NCI-H146 treated with DMSO at 0.1 percent for 48 hours (cell line): ENCODE measurements around the gene IQCN.
A peak's percentile ranks its signal among the peaks of the same experiment; 100 is the strongest.

ENCODE experiments used
- DNase-seq: peaks from one replicate; lab custom pipeline; 2025; ENCODE audit not compliant: unreplicated experiment; lab: John Stamatoyannopoulos, UW

IQCN gene

DNA sequence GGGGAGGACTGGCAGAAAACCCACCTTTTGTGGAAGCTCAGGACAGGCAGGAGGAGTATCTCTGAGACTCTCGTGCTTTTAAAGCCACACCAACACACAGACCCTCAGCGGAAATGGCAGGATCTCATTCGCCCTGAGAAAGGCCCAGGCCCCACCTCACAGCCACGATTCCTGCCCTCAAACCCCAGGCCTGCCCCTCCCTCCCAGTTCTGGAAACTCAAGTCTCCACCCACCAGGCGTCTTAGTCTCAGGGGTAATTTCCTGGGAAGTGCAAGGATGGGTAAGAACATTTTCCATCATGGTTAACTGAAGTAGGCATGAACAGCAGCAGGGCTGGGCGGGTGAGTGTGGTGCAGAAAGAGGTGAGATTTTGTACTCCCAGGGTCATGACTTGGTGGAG, 40.1 kb downstream of the IQCN start:
- no peak for DNase-seq

DNA sequence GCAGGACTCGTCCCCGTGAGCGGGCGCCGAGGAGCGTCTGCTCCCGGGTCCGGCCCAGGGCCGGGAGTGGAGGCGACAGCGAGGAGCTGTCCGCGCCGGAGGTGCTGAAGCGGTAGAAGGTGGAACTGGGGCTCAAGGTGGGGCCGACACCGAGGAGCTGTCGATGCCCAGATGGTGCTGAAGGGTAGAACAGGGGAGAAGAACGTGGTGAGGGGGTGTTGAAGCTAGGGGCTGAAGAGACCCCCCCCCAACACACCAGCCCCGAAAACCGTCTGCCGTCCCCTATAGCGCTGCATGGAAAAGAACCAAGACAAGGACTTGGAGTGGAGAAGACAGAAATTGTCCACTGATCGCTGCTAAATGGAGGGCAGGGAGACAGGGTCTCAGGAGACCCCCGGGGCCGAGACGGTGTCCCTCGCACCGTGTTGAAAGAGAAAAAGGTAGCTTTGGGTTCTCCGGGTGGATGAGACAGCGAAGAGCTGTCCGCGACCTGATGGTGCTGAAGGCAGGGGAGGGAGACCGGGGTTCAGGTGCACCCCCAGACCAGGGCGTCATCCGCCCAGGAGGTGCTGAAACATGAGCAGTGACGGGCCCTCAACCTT, 40.9 kb downstream of the IQCN start:
- no peak for DNase-seq

DNA sequence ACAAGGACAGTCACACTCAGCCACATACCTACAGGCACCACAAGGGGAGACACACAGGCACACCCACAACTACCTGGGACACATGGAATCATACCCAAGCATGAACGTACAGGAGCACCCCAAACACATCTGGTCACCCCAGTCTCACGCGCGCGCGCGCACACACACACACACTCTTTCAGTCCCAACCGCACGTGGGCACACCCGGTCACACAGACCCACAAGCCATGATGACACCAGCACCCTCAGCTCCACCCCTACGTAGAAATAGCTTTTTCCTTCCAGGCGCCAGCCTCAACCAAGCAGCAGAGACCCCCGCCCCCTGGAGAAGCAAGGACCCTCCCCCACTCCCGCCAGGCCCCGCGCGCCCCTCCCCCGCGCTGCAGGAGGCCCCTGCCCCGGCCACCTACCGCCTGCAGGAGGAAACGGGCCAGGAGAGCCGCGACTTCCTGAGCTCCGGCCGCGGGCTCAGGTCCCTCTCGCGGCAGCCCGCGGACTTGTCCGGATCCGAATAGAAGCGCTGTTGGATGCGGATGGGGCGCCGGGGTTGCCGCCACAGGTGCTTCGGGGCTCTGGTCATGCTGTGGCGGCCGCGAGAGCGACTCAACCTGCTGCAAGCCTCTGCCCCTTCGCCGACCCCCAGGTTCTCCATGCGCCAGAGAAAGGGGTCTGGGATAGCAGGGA, 41.6 kb downstream of the IQCN start:
- no peak for DNase-seq

DNA sequence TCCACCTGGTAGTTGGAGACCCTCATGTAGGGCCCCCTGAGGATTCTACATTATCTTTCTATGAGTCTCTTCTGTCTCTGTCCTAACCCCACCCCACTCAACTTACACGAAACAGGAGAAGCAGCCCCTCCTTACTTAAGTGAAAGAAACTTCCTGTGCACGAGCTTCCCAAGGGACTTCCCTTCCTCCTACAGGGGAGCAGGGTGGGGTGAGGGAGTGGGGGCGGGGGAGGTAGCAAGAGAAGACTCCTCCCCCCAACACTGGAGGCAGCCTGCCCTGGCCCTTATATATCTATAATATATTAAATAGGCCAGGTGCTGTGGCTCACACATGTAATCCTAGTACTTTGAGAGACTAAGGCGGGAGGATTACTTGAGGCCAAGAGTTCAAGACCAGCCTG, 42.5 kb downstream of the IQCN start:
- DNase-seq: no peak

DNA sequence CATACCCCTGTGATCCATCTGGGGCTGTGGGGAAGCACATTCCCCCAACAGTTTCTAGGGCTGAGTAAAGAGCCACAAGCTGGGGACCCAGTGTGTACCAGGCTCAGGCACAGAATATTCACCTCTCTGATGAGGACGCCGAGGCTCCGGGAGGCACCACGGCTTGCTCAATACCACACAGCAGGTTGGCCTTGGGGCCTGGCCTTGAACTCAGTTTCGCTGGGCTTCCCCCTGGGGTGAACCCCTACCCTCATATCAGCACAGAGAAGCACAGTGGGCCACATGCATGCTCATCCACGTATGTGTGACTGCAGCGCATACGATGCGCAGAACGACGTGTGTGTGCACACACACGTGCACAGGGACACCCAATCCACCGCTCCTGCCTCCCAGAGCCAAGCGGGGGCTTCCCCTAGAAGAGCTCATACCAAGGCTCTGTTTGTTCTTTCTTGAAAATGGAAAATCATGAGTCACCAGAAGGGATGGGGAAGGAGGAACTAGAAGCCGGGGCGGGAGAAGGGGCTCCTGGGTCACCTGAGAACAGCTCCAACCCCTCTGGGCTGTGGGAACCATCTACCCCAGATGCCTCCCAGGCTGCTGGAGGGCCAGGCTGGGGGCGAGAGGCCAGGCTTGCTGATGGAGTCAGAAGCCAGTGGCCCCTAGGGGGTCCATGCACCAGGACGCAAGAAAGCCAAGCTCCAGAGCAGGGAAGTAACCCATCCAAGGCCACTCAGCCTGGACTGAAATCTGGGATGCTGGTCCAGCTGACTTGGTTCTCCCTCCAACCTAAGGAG, 43.1 kb downstream of the IQCN start:
- DNase-seq: no peak

DNA sequence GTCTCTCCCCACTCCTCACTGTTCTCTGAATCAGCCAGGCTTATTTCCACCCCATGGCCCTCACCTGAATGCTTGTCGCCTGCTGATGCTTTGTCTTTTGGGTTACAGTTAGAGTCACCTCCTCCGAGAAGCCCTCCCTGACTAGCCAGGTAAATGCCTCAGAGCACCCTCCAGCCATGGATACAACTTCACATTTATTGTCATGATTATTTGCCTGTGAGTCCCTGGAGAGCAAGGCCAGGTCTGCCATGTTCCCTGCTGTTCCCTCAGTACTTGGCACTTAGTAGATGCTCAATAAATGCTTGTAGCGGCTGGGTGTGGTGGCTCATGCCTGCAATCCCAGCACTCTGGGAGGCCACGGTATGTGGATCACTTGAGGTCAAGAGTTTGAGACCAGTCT, 44.3 kb downstream of the IQCN start:
- DNase-seq: no peak

DNA sequence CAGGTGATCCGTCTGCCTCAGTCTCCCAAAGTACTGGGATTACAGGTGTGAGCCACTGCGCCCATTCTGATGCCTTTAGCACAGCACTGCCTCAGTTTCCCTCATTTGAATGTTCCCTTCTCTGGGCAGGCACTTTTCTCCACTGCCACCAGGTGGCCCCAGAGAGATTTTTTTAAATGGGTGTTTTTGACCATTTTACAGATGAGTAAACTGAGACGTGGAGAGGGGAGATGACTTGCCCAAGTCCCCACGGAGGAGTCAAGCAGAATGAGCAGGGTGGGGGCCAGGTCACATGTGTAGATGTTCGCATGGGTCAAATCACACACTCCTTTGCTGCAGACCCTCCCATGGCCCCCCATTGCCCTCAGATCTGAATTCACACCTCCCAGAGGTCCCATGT, 44.8 kb downstream of the IQCN start:
- no peak for DNase-seq

DNA sequence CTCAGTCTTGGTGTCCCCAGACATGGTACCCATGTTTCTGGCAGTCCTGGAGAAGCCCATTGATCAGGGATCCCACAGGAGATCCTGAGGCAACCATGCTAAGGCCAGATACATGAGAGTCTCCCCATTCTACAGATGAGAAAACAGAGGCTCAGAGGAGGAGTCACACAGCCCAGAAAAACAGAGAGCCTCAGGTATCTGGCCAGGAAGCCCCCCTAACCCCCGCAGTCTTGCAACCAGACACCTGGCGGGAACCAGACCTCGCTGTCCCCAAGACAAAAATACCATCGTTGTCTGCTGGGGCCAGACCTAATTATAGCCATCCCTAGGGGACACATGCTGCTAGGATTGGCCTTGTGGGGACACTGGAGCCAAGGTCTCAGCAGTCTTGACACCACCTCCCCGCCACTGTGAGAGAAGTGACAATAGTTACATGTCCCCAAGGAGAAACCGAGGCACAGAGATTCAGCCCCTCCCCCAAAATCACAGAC, 46.4 kb downstream of the IQCN start:
- DNase-seq: no peak

DNA sequence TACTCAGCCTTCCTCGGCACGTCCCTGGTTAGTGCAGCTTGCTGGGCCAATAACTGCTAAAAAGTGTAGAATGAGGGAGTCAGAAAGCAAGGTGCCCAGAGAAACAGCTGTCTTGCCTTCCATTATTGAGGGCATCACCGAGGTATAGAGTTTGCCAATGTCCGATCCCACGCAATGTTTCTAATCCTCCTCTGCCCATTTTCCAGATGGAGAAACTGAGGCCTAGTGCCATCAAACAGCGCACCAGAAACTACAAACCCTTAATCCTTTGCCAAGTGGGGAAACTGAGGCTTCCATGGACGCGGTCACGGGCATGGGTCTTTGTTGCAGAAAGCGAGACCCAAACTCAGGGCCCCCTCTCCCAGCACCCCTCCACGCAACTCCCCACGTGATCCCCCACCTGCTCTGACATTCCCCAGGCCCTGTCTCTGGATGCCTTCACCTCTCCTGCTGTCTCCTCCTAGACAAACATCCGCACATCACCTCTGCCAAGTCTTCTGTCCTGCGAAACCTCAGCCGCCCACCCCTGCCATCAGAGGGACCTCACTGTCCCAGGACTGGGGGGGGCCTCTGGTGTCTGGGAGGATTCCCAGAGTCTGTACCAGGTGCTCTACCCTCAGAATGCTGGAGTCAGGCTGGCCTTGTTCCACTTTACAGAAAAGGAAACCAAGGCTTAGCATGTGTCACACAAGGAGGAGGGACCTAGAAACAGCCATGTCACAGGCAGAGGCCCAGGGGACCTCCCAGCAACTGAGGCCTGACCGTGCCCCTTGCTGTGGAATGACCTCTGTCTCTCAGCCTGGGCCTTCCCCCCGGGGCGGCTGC, 47.1 kb downstream of the IQCN start:
- DNase-seq: no peak

DNA sequence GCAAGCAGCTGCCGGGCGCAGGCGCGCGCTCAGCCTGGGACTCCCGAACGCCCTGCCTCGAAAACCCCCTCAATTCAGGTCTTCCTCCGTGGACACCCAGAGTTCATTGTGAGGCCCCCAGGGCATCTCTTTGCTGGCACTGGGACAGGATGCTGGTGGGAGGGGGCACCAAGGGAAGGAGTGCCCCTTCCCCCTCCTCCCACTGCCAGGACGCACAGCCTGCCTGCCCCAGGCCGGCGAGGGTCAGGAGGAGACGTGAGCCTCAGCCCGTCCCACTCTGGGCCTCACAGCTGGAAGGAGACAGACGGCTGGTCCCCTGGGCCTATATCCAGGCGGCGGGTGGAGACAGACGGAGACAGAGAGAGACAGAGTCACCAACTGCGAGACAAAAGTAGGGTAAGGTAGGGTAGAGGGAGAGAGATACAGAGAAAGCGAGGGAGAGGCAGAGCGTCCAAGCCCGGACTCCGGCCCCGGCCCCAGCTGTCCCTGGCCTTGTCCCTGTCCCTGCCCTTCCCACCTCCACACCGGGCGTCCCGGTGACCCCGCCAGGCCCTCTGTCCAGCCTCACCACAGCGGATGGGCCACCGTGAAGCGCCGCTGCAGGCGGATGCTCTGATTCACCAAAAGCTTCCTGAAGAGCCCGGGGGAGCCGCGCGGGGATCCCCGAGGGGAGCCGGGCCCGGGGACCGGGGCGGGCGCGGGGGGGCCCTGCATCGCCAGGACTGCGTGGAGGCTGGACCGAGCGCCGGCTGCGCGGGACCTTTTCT, 48.4 kb downstream of the IQCN start, which contains the start of gene PDE4C:
TSS of gene PDE4C (minus strand) at position 737 of the 767 bp plus-strand sequence. CDS start at position 714, 23 bp downstream.
- DNase-seq: no peak

DNA sequence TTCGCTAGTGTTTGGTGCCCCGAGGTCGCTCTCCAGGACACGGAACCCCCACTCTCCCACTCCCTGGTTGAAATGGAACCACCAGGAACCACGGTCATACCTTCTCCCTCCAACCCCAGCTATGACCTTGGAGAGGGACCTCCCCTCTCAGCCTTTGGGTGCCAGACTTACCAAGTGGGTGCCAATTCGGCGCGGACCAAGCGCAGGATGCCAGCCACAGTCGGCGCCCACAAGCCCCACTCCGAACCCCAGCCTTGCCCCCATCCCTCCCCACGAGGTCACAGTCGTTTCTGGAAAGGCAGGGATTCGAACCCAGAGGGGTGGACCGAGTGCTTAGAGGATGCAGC, 48.9 kb downstream of the IQCN start:
- DNase-seq: no peak

DNA sequence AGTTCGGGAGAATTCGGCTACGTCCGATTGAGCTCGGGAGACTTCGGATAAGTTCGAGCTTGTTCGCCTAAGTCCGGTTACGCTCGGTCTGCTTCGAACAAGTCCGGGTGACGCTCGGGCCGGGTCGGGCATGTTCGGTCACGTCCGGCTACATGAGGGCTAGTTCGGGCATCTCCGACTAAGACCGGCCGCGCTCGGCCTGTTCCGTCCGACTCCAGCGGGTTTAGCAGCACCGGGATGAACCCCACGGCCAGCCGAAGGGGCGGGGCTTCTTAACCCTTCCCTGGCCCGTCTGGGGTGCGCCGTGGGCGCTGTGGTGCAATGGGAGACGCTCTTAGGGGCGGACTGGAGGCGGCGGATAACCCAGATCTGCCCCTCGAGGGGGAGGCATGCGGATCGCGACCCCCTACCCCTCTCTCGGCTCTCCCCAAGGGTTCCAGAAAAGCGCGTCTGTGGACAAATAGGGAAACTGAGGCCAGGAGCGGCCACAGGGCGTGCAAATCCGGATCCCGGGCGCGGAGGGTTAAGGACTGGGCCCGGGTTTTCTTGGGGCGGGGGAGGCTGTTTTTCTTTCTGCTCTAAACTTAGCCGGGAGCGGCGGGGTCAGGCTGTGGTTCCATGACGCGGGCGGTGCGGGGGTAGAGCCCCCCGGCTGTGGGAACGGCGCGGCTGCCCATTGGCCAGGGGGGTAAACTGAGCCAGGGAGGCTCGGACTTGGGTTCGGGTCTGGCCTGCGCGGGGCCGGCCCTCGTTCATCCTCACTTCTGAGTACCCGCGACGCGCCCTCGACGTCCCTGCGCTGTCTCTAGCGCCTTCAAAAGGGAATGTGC, 49.5 kb downstream of the IQCN start:
- DNase-seq: peak; percentile 97

DNA sequence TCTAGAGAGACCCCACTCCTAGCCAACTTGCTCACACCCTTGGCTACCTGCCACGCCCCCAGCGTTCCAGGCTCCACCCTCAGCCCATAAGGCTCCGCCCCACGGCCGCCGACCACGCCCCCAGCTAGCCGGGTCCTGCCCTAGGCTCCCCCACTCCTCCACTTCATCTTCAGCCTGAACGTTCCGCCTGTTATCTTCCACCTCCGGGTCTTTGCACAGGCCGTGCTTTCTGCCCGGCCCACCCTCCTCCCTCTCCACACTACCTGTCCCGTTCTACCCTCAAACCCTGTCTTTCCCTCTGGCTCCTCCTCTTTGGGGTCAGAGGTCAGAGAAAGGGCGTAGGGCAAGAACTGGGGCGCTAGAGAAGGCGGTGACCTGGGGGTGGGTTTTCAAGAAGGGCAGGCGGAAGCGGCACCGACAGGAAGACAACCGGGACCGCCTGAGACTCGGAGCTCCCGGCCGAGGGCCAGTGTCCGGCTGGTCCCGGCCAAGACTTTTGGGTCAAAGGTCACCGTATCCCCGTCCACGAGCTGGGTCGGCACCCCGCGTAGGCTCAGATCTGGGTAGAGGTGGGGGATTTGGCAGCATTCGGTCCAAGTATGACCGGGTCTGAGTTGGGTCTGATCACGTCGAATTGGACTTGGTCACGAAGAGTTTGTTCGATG, 50.3 kb downstream of the IQCN start:
- peak; percentile 48 for DNase-seq

DNA sequence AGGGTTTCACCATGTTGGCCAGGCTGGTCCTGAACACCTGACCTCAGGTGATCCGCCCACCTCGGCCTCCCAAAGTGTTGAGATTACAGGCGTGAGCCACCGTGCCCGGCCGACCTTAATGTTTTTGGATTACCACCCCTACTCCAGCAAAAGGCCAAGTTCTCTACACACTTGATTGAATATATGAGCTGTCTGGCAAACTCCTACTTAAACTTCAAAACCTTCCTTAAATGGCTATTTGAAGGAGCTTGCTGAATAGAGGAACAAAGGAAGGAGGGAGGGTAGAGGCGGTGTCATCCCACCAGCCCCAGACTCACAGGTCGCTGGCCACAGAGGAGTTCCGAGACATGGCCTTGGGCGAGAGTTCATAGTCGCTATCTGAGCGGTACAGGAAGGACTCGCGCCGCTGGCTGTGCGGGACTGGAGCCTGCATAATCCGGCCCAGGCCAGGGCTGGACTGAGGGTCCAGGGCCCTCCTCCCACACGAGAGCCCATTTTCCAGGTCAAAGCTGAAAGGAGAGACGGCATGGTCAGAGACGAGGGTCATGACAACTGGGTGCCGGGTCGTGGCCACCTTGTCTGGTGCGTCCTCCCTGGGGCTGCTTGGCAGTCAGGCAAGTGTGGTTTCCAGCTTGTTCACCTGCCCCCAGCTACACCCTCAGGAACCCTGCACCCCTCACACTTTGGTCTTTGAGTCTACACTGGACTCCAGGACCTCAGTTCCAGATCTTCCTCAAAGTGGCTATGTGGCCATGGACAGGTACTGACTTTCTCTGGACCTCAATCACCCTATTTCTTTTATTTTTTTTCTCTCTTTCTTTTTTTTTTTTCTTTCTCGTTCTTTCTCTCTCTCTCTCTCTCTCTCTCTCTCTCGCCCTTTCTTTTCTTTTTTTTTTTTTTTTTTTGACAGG, 52.2 kb downstream of the IQCN start:
- DNase-seq: no peak

DNA sequence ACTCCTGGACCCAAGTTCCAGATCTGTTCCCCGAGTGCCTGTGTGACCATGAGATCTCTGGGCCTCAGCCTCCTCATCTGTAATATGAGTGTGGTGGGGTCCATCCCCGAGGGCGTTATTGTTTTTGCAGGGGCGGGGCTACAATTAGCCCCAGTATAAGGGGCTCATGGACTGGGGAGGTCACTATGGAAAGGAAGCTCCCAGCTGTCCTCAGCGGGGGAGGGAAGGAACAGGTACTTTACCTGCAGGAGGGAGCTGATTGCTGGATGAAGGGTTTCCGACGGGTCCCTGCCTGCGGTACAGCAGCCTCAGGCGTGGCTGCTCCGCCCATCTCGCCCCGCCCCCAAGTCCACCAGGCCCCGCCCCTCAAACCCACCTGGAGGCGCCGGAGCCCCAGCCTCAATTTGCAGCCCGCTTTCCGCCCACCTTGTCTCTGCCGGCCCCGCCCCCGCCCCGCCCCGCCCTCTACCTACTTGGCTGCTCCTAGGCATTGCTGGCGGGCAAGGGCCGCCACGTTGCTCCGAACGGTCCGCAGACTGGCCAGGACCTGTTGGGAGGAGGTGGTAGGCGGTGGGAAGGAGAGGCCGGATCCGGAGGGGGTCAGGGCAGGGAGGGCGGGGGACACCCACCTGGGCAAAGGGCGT, 53.5 kb downstream of the IQCN start:
- peak; percentile 58 for DNase-seq

DNA sequence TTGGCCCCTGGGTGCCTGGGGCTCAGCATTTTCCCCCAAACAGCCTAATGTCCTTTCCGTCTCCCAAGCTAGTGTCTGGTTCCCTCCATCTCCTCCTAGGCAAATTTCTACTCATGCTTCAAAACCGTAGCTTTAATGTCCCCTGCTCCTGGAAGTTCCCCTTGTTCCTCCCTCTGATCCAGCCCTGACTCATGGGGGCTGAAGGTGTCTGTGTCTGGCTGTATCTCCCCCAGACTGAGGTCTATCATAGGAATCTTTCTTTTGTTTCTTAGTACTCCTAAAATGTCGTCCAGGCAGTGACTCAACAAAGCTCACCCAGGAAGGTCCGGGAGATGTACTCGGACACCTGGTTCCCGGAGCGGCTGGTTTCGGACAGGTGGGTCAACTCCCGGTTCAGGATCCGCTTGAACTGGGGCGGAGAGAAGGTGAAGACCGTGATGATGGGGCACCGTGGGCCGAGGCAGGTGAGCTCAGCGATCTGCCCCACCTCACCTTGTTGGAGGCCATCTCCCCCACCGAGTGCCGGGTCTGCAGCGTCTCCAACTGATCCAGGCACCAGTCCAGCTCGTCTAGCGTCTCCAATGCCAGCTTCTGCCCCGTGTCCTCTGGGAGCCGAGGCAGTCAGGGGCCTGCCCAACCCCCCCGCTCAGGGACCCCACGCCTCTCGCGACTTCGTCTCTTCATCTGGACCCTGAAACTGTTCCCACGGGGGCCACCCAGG, 54.2 kb downstream of the IQCN start:
- no peak for DNase-seq

DNA sequence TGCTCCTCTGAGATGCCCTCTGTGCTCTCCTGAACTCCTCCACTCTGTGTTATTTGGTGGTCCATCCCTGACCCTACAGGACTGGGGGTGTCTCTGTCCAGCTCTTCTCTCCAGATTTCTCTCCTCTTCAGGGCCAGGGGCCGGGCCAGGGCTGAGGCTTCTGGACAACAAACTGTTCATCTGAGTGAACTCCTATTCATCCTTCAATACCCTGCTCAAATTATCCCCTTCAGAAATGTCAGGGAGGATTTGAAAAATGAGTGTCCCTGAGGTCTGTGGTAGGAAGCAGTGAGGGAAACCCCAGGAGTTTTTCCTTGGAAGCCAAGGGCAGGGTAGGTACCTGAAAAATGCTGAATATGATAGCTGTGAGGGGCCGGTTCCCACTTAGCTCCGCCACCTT, 55.7 kb downstream of the IQCN start:
- DNase-seq: no peak
